Measurements from ENCODE around the gene ASMTL. TPM values are rescaled to one million over a fixed set of nuclear protein-coding genes. Genes with fewer than 3 reads are reported as not detected.

ASMTL gene
- total and polyA plus RNA-seq, 2 experiments from 2014 or later, result 53.7 to 61.2 TPM

GRCh38 chrX:1444561-1445500 lies 7.9 kb downstream of the ASMTL start (continued):
- TF ChIP-seq CTCF (conservative IDR thresholded peaks at IDR 0.05; ENCODE audit: low read depth in 2 of 2) (no peak), NANOG (IDR thresholded peaks at IDR 0.05; ENCODE audit: borderline replicate concordance) (no peak), ETS1 (IDR thresholded peaks at IDR 0.05) (no peak), EZH2phosphoT487 (IDR thresholded peaks at IDR 0.05; ENCODE audit: unreplicated experiment) (no peak), ZNF331 (CRISPR knock-in tag; IDR thresholded peaks at IDR 0.05; ENCODE audit: low read depth) (no peak), JUNB (IDR thresholded peaks at IDR 0.05; ENCODE audit: unreplicated experiment) (no peak), REST (IDR thresholded peaks at IDR 0.05; ENCODE audit: unreplicated experiment) (no peak), CREB1 (CRISPR knock-in tag; IDR thresholded peaks at IDR 0.05; ENCODE audit: low read depth) (no peak)

GRCh38 chrX:1443496-1444075 lies 9.1 kb downstream of the ASMTL start:
- Histone ChIP-seq H2AFZ (no peak overlapping the region), H3K4me1 (ENCODE audit: insufficient read depth) (no peaks in the 10 kb centered on the region), H4K20me1 (replicated peaks; ENCODE audit: insufficient read depth) (peaks cover 17% of the 10 kb centered on the region), H3K9me2 (ENCODE audit: insufficient read depth) (peaks cover 15% of the 10 kb centered on the region), H3K27me3 (ENCODE audit: insufficient read depth) (no peaks in the 10 kb centered on the region), H3F3A (replicated peaks; ENCODE audit: low read depth) (peaks cover 5% of the 10 kb centered on the region; the same call in 1 of the 2 replicates), H3K4me2 (no peak overlapping the region), H3K36me3 (ENCODE audit: insufficient read depth) (peaks cover 8% of the 10 kb centered on the region; the same call in 1 of the 2 replicates), H3K79me2 (replicated peaks; ENCODE audit: insufficient read depth) (peaks cover 75% of the 10 kb centered on the region), H3K27ac (ENCODE audit: low read depth) (no peak overlapping the region), H3K4me3 (no peak overlapping the region)
- Mint-ChIP-seq H3K4me1 (no peaks in the 10 kb centered on the region), H3K36me3 (ENCODE audit: low read depth) (peaks cover 85% of the 10 kb centered on the region), H3K4me3 (no peak overlapping the region), H3K27me3 (ENCODE audit: insufficient read depth, low read depth, poor library complexity) (peaks cover 14% of the 10 kb centered on the region), H3K27ac (no peak overlapping the region), H3K9me3 (peaks cover 76% of the 10 kb centered on the region)
- no peak for DNase-seq (ENCODE audit: low spot score)
- no peak for ATAC-seq
- TF ChIP-seq POLR2AphosphoS5 (IDR thresholded peaks at IDR 0.05; ENCODE audit: low read depth) (no peak), CTCF (conservative IDR thresholded peaks at IDR 0.05; ENCODE audit: low read depth in 2 of 2) (no peak), ETS1 (IDR thresholded peaks at IDR 0.05) (no peak)

Data from GM23338 (cell line).